ENCODE results near the gene UBAP1. TPM values are rescaled to one million over a fixed set of nuclear protein-coding genes. Genes with fewer than 3 reads are reported as not detected.

Gene UBAP1
- total and polyA plus RNA-seq, 2 donors (not counting 1 experiment from before 2014, with no cell fraction given): 20.4 to 27.0 TPM

DNA sequence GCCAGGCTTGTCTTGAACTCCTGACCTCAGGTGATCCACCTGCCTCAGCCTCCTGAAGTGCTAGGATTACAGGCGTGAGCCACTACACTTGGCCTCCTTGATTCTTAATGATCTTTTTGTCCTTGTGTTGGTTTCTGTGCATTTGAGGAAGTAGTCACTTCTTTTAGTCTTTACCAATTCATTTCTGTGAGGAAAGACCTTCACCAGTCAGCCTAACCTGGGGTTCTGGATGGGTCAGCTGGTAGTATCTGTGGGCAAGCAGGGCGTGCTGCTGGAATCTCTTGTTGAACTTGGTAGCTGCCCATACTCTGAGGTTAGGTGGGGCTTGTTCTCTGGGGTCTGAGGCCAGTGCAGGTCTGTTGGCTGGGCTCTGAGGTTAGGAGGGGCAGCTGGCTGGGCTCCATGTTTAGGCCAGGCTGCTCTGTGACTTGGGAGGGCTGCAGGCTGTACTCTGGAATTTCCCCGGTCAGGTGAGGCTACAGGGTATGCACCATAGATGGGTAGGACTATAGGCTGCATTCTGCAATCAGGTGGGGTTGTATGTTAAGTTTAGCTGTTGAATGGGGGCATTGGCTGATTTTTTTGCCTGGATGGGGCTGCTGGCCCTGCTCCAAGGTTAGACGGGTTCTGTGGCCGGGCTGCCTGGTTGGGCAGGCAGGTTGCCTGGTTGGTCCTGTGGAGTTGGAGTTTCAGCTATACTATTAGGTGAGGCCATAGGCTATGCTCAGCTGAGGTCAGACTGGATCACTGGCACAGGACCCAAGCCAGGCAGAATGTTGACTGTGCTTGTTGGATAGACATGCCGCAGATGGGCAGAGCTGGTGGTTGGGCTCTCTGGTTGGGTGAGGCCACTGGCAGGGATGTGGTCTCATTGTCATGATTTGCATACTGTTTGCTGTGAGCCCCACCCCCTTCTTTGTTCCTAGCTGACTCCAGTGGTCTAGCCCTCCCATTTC lies 19.2 kb downstream of the UBAP1 start:
- intact Hi-C loops (cut with micrococcal nuclease): no loop called here
- ChIA-PET CTCF (interaction anchor here (0.6 kb wide), 1 partner anchor 42 kb away, joined by 5 read pairs; no protein-coding TSS in a partner anchor), POLR2A (no interaction called here)
- no peak overlapping the region for H3K4me3 Mint-ChIP-seq
- H3K27ac Mint-ChIP-seq: no peak overlapping the region
- peaks cover 0 to 6% (median 0%) of the 10 kb centered on the region in 3 donors for H3K9me3 ChIP-seq (ENCODE audit: control extremely low read depth in 1 of 3, control insufficient read depth in 2 of 3, insufficient read depth in 1 of 3, low read length in 2 of 3)
- H3K27me3 ChIP-seq (replicated peaks in 1 of 4; ENCODE audit: control extremely low read depth in 1 of 4, control insufficient read depth in 3 of 4, insufficient read depth in 4 of 4, low read length in 3 of 4): no peaks in the 10 kb centered on the region
- no peaks in the 10 kb centered on the region for H3K9me3 Mint-ChIP-seq (ENCODE audit: insufficient read depth)
- no peak overlapping the region for H2AFZ ChIP-seq (ENCODE audit: insufficient read depth, low read depth, low read length, poor library complexity, severe bottlenecking)
- DNase-seq: no peak
- H3K36me3 ChIP-seq (replicated peaks in 1 of 2; ENCODE audit: control extremely low read depth in 1 of 2, control insufficient read depth in 1 of 2, extremely low read depth in 1 of 2, insufficient read depth in 2 of 2, low read length in 1 of 2): peaks cover 0 to 14% of the 10 kb centered on the region in 2 experiments
- no peak overlapping the region for H3K4me3 ChIP-seq (ENCODE audit: control extremely low read depth in 1 of 5, extremely low read depth in 1 of 5, insufficient read depth in 1 of 5, low read depth in 2 of 5, low read length in 4 of 5)
- TF ChIP-seq EZH2 (IDR thresholded peaks at IDR 0.05; ENCODE audit: borderline replicate concordance, insufficient read depth, low read depth, low read length, poor library complexity, severe bottlenecking): no peak
- TF ChIP-seq, protein P1, sequence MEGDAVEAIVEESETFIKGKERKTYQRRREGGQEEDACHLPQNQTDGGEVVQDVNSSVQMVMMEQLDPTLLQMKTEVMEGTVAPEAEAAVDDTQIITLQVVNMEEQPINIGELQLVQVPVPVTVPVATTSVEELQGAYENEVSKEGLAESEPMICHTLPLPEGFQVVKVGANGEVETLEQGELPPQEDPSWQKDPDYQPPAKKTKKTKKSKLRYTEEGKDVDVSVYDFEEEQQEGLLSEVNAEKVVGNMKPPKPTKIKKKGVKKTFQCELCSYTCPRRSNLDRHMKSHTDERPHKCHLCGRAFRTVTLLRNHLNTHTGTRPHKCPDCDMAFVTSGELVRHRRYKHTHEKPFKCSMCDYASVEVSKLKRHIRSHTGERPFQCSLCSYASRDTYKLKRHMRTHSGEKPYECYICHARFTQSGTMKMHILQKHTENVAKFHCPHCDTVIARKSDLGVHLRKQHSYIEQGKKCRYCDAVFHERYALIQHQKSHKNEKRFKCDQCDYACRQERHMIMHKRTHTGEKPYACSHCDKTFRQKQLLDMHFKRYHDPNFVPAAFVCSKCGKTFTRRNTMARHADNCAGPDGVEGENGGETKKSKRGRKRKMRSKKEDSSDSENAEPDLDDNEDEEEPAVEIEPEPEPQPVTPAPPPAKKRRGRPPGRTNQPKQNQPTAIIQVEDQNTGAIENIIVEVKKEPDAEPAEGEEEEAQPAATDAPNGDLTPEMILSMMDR (IDR thresholded peaks at IDR 0.05): no peak
- H3K27me3 Mint-ChIP-seq: no peaks in the 10 kb centered on the region
- H3K79me2 ChIP-seq (ENCODE audit: control insufficient read depth, insufficient read depth, low read length): peaks cover 81% of the 10 kb centered on the region
- H3K9ac ChIP-seq (ENCODE audit: low read length): no peak overlapping the region
- 80% methylated on average over 5 of the region's 6 CpGs for WGBS (ENCODE audit: insufficient coverage)
- peaks cover 30% of the 10 kb centered on the region for H3K4me1 Mint-ChIP-seq
- H3K27ac ChIP-seq (ENCODE audit: low read length in 2 of 2): no peak overlapping the region
- no peak overlapping the region for H3K4me2 ChIP-seq (replicated peaks; ENCODE audit: low read depth, low read length, poor library complexity, severe bottlenecking)
- peaks cover 9 to 19% of the 10 kb centered on the region in 2 donors for H3K4me1 ChIP-seq (ENCODE audit: control insufficient read depth in 2 of 2, insufficient read depth in 2 of 2, low read length in 2 of 2)
- no peak for ATAC-seq (ENCODE audit: low read depth)
- H4K20me1 ChIP-seq (ENCODE audit: control insufficient read depth, insufficient read depth, low read length, poor library complexity, severe bottlenecking): peaks cover 57% of the 10 kb centered on the region

DNA sequence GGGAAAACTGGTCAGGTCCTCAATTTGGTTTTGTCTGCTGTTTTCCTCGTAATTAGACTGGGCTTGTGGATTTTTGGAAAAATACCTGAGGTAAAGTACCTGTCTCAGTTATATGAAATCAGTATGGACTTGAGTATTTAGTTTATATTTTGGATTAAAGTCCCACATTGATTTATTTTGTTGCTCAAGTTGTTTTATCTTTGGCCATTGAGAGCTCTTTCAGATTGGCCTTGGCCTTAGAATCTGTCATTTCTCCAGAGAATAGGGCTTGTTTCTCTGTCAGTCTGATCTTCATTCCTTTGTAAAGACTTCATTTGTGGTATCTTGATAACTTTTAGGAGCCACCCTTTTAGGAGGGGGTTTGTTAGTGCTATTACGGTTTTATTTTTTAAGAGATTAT lies 21.2 kb downstream of the UBAP1 start:
- no peak overlapping the region for H3K27ac Mint-ChIP-seq

More for the DNA sequence above, 21.2 kb downstream of the UBAP1 start:
- ChIA-PET POLR2A (no interaction called here), CTCF (interaction anchor here (0.6 to 1.3 kb wide), 2 partner anchors 12 to 44 kb away, joined by 3 read pairs; no protein-coding TSS in a partner anchor)
- 100% methylated on average over 1 of the region's 2 CpGs for WGBS (ENCODE audit: insufficient coverage)
- Histone ChIP-seq H3K79me2 (ENCODE audit: control insufficient read depth, insufficient read depth, low read length) (peaks cover 89% of the 10 kb centered on the region), H3K4me3 (ENCODE audit: control extremely low read depth in 1 of 5, extremely low read depth in 1 of 5, insufficient read depth in 1 of 5, low read depth in 2 of 5, low read length in 4 of 5) (no peak overlapping the region), H3K4me1 (ENCODE audit: control insufficient read depth in 2 of 2, insufficient read depth in 2 of 2, low read length in 2 of 2) (peaks cover 2 to 13% of the 10 kb centered on the region in 2 donors), H3K9ac (ENCODE audit: low read length) (no peak overlapping the region), H3K9me3 (ENCODE audit: control extremely low read depth in 1 of 3, control insufficient read depth in 2 of 3, insufficient read depth in 1 of 3, low read length in 2 of 3) (peaks cover 0 to 6% (median 0%) of the 10 kb centered on the region in 3 donors), H3K4me2 (replicated peaks; ENCODE audit: low read depth, low read length, poor library complexity, severe bottlenecking) (no peak overlapping the region), H2AFZ (ENCODE audit: insufficient read depth, low read depth, low read length, poor library complexity, severe bottlenecking) (no peak overlapping the region), H3K27me3 (replicated peaks in 1 of 4; ENCODE audit: control extremely low read depth in 1 of 4, control insufficient read depth in 3 of 4, insufficient read depth in 4 of 4, low read length in 3 of 4) (no peaks in the 10 kb centered on the region), H4K20me1 (ENCODE audit: control insufficient read depth, insufficient read depth, low read length, poor library complexity, severe bottlenecking) (peaks cover 69% of the 10 kb centered on the region), H3K36me3 (replicated peaks in 1 of 2; ENCODE audit: control extremely low read depth in 1 of 2, control insufficient read depth in 1 of 2, extremely low read depth in 1 of 2, insufficient read depth in 2 of 2, low read length in 1 of 2) (peaks cover 0 to 21% of the 10 kb centered on the region in 2 experiments), H3K27ac (ENCODE audit: low read length in 2 of 2) (no peak overlapping the region)
- intact Hi-C loops (cut with micrococcal nuclease): no loop called here
- ATAC-seq (ENCODE audit: low read depth) (no peak), DNase-seq (no peak)
- Mint-ChIP-seq H3K4me1 (peaks cover 20% of the 10 kb centered on the region), H3K4me3 (no peak overlapping the region), H3K9me3 (ENCODE audit: insufficient read depth) (no peaks in the 10 kb centered on the region), H3K27me3 (no peaks in the 10 kb centered on the region)
- TF ChIP-seq, protein P1 (IDR thresholded peaks at IDR 0.05): no peak
- no peak for TF ChIP-seq EZH2 (IDR thresholded peaks at IDR 0.05; ENCODE audit: borderline replicate concordance, insufficient read depth, low read depth, low read length, poor library complexity, severe bottlenecking)

Data from B cell (primary cell).